ENCODE results near the gene SNRPN. TPM values are rescaled to one million over a fixed set of nuclear protein-coding genes. Genes with fewer than 3 reads are reported as not detected.
"Not testable (repeated sequence)": the region's sequence is repeated elsewhere in the genome, so short reads cannot be mapped to it uniquely, and the experiment has no call there.

SNRPN gene
- total RNA-seq, 6 experiments from 2014 or later, result 68.4 to 91.0 (median 88.8) TPM

GRCh38 chr15:24971052-24971451 lies 16.3 kb downstream of the SNRPN start:
- H3K4me1 Mint-ChIP-seq (ENCODE audit: low read depth), result no peaks in the 10 kb centered on the region
- no peaks in the 10 kb centered on the region for H3K27me3 Mint-ChIP-seq (ENCODE audit: insufficient read depth)
- no peak for DNase-seq
- H3K36me3 Mint-ChIP-seq (ENCODE audit: low read depth), result peaks cover 36% of the 10 kb centered on the region
- no peak overlapping the region for H3K4me3 Mint-ChIP-seq
- H3K9me3 Mint-ChIP-seq, result peaks cover 9% of the 10 kb centered on the region
- no peak for TF ChIP-seq CTCF (IDR thresholded peaks at IDR 0.05)
- no peak overlapping the region for H3K27ac Mint-ChIP-seq

GRCh38 chr15:24971772-24972171 lies 17.0 kb downstream of the SNRPN start:
- Mint-ChIP-seq H3K4me3 (no peak overlapping the region), H3K4me1 (ENCODE audit: low read depth) (no peaks in the 10 kb centered on the region), H3K27ac (no peak overlapping the region), H3K27me3 (ENCODE audit: insufficient read depth) (no peaks in the 10 kb centered on the region), H3K36me3 (ENCODE audit: low read depth) (peaks cover 37% of the 10 kb centered on the region), H3K9me3 (peaks cover 9% of the 10 kb centered on the region)
- no peak for DNase-seq
- TF ChIP-seq CTCF (IDR thresholded peaks at IDR 0.05), result no peak

- H3K4me1 Mint-ChIP-seq (ENCODE audit: low read depth); H3K27ac Mint-ChIP-seq; H3K9me3 Mint-ChIP-seq; H3K4me3 Mint-ChIP-seq; H3K27me3 Mint-ChIP-seq (ENCODE audit: insufficient read depth); DNase-seq: not testable (repeated sequence)
- H3K36me3 Mint-ChIP-seq (ENCODE audit: low read depth), result peaks cover 35% of the 10 kb centered on the region
Measured at GRCh38 chr15:24972707-24973106, 17.9 kb downstream of the SNRPN start.

GRCh38 chr15:24976932-24977331 lies 22.1 kb downstream of the SNRPN start:
- no peak overlapping the region for H3K27ac Mint-ChIP-seq
- H3K9me3 Mint-ChIP-seq, result peaks cover 13% of the 10 kb centered on the region
- no peak for DNase-seq
- peak; percentile 48 for TF ChIP-seq CTCF (IDR thresholded peaks at IDR 0.05)
- H3K27me3 Mint-ChIP-seq (ENCODE audit: insufficient read depth), result no peaks in the 10 kb centered on the region
- no peaks in the 10 kb centered on the region for H3K4me1 Mint-ChIP-seq (ENCODE audit: low read depth)
- no peak overlapping the region for H3K4me3 Mint-ChIP-seq
- H3K36me3 Mint-ChIP-seq (ENCODE audit: low read depth), result peaks cover 51% of the 10 kb centered on the region

GRCh38 chr15:24977686-24978085 lies 22.9 kb downstream of the SNRPN start:
- H3K27ac Mint-ChIP-seq, result no peak overlapping the region
- peaks cover 13% of the 10 kb centered on the region for H3K9me3 Mint-ChIP-seq
- no peak for DNase-seq
- H3K4me1 Mint-ChIP-seq (ENCODE audit: low read depth), result no peaks in the 10 kb centered on the region
- H3K4me3 Mint-ChIP-seq, result no peak overlapping the region
- no peaks in the 10 kb centered on the region for H3K27me3 Mint-ChIP-seq (ENCODE audit: insufficient read depth)
- TF ChIP-seq CTCF (IDR thresholded peaks at IDR 0.05), result no peak
- peaks cover 59% of the 10 kb centered on the region for H3K36me3 Mint-ChIP-seq (ENCODE audit: low read depth)

GRCh38 chr15:24985224-24985623 lies 30.4 kb downstream of the SNRPN start:
- no peak overlapping the region for H3K4me3 Mint-ChIP-seq
- H3K27me3 Mint-ChIP-seq (ENCODE audit: insufficient read depth), result no peaks in the 10 kb centered on the region
- no peak for TF ChIP-seq CTCF (IDR thresholded peaks at IDR 0.05)
- H3K4me1 Mint-ChIP-seq (ENCODE audit: low read depth), result no peaks in the 10 kb centered on the region
- H3K27ac Mint-ChIP-seq, result no peak overlapping the region
- no peak for DNase-seq
- peaks cover 13% of the 10 kb centered on the region for H3K9me3 Mint-ChIP-seq
- H3K36me3 Mint-ChIP-seq (ENCODE audit: low read depth), result peaks cover 46% of the 10 kb centered on the region

Data from HFFc6 (cell line).